ENCODE results near the gene AMBN. TPM values are rescaled to one million over a fixed set of nuclear protein-coding genes. Genes with fewer than 3 reads are reported as not detected.

AMBN gene
- total RNA-seq, 1 experiment from 2014 or later: not detected

Other genes starting within 250 kb of the AMBN start
- gene SMR3A, start 231.5 kb upstream of the AMBN start, total RNA-seq (2021; ENCODE audit: unreplicated experiment): not detected
- not detected for gene SMR3B, start 209.1 kb upstream of the AMBN start, total RNA-seq (2021; ENCODE audit: unreplicated experiment)
- gene OPRPN, start 194.3 kb upstream of the AMBN start, total RNA-seq (2021; ENCODE audit: unreplicated experiment): not detected
- gene MUC7, start 120.1 kb upstream of the AMBN start, total RNA-seq (2021; ENCODE audit: unreplicated experiment): not detected
- gene AMTN, start 73.7 kb upstream of the AMBN start, total RNA-seq (2021; ENCODE audit: unreplicated experiment): not detected
- gene ENAM, start 36.5 kb downstream of the AMBN start, total RNA-seq (2021; ENCODE audit: unreplicated experiment): not detected
- gene JCHAIN, start 74.3 kb downstream of the AMBN start, total RNA-seq (2021; ENCODE audit: unreplicated experiment): 0.79 TPM
- gene UTP3, start 96.3 kb downstream of the AMBN start, total RNA-seq (2021; ENCODE audit: unreplicated experiment): 33.7 TPM
- 32.9 TPM for gene RUFY3, start 129.7 kb downstream of the AMBN start, total RNA-seq (2021; ENCODE audit: unreplicated experiment)
- 131 TPM for gene GRSF1, start 247.6 kb downstream of the AMBN start, total RNA-seq (2021; ENCODE audit: unreplicated experiment)